ENCODE measurements around the gene IFITM5.
"Not testable (repeated sequence)": the region's sequence is repeated elsewhere in the genome, so short reads cannot be mapped to it uniquely, and the experiment has no call there.

IFITM5 gene

GRCh38 chr11:299081-299891 lies at the start of gene IFITM5:
Gene IFITM5, minus strand, starts transcription at chr11:299526. Its CDS starts 36 bp downstream, at chr11:299490.
- no peak for DNase-seq

- no peak for DNase-seq
Observed at GRCh38 chr11:346529-346928, 47.2 kb upstream of the IFITM5 start.

DNA sequence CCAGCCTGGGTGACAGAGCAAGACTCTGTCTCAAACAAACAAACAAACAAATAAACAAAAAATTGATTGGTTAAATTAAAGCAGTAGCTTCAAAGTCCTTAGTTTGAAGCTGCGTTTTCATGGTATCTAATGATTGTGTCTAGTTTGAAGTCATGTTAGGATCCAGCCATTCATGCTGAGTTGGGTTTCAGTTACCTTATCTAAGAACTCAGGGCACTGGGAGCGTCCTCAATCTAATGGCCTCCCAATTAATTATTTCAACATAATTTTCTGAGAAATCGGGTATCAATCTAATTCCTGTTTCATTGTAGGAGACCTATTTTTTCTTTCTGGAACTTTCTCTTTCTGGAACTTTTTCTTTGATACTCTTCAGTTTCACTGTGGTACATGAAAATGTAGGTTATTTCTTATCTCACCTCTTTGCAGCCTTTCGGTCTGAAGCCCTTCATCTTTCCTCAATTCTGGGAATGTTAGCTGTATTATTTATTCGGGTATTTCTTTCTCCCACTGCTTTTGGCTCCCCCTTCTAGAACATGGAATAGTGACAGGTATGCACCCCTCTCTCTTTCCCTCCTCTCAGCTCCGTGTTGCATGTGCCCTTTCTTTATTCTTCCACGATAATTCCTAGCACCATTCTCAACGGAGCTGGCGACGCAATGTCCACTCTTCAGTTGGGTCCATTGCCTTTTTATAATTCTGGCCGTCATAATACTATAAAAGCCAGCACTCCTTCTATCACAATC lies 45.7 kb upstream of the IFITM5 start:
- DNase-seq = no peak

GRCh38 chr11:342328-342727 lies 43.0 kb upstream of the IFITM5 start:
- no peak for DNase-seq

GRCh38 chr11:340539-341512 lies 41.5 kb upstream of the IFITM5 start:
- DNase-seq = no peak

DNA sequence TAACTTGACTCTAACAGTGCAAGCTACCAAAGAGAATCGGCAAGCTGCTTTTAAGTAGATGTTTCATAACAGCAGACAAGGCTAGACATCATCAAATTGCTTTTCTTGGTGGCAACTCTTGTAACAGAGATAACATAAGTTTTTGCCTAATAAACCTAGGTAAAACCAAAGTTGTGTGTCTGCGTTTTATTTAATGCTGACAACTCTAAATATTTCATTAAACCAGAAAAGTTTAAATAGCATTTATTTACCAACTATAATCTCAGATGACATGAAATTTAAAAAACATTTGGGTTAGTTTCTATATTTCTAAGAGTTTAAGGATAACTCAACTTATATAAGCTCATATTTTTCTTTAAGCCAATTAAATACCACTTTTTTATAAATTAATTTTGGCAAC lies 40.6 kb upstream of the IFITM5 start:
- DNase-seq = no peak

DNA sequence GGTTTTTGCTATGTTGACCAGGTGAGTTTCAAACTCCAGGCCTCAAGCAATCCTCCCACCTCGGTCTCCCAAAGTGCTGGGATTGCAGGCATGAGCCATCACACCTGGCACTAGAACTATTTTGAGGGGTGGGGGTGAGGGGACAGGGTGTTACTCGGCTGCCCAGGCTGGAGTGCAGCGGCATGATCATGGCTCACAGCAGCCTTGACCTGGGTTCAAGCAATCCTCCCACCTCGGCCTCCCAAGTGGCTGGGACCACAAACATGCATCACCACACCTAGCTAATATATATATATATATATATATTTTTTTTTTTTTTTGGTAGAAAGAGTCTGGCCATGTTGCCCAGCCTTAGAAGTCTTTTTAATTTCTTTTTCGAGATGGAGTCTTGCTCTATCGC lies 38.4 kb upstream of the IFITM5 start:
- no peak for DNase-seq

- no peak for DNase-seq
Observed at GRCh38 chr11:336659-337198, 37.4 kb upstream of the IFITM5 start.

GRCh38 chr11:335779-336658 lies 36.7 kb upstream of the IFITM5 start:
- no peak for DNase-seq

GRCh38 chr11:334264-334994 lies 35.1 kb upstream of the IFITM5 start:
- DNase-seq = no peak

GRCh38 chr11:333616-334263 lies 34.4 kb upstream of the IFITM5 start:
- not testable (repeated sequence) for DNase-seq

DNA sequence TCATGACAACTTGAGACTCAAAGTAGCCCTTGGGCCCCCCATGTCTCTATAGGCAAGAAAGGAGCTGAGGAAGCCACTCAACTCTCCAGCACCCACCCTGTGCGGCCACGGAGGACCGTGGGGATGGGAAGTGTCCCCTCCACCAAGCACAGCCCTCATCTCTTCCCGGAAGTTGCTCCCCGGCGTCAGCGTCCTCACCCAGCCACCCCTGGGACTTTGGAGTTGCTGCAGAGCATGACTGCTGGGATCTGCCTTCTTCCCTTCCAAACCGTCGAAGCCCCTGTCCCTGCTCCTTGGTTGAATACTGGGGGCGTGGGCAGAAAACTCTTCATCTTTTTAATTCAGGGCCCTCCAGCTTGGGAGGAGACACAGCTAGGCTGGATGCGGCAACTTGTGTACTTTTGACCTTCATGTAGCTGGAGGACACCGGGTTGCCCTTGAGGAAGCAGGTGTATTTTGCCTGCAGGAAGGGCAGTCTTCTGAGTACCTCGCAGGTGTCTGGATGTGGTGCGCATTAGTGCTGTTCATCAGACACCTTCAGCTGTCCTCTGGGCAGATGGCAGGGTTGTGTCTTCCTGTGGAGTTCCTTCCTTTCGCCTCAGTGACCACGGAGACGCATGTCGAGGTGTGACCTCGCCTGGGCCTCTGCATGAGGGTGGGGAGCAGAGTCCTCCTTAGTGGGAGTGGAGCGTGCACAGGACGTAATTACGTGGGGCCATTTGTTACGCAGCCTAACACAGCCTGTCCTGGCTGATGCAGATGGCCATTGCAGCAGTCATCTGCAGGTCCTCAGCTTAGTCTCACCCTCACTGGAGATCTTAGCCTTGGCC lies 33.5 kb upstream of the IFITM5 start:
- no peak for DNase-seq

GRCh38 chr11:331358-332060 lies 32.2 kb upstream of the IFITM5 start:
- DNase-seq = no peak

GRCh38 chr11:330694-331357 lies 31.5 kb upstream of the IFITM5 start:
- DNase-seq = no peak

DNA sequence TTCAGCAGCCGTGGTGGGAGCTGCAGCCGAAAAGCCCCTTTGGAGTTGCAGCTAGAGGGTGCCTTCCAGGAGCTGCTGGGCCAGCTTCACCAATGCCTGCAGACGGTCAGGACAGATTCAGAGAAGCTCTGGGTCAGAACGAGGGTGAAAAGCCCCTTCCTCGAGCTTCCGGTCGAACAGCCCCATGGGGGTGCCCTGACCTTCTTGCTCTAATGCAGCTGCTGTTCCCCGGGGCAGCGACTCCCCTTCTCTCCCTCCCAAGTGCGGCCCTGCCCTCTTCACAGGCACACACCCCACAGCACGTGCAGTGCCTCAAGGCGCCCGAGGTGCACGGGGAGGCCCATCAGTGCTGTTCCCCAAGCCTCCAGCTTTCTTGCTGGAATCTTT lies 31.0 kb upstream of the IFITM5 start:
- DNase-seq = no peak

DNA sequence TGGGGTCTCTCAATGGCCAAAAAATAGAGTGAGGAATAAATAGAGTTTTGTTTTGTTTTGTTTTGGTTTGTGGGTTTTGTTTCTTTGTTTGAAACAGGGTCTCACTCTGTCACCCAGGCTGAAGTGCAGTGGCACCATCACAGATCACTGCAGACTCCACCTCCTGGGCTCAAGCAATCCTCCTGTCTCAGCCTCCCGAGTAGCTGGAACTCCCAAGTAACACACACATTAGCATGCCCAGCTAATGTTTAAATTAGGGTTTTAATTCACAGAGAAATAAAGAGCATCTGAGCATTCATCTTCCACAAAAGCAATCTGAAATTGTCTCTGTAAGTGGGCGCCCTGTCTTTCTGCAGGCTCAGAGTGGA lies 30.5 kb upstream of the IFITM5 start:
- DNase-seq = no peak

DNA sequence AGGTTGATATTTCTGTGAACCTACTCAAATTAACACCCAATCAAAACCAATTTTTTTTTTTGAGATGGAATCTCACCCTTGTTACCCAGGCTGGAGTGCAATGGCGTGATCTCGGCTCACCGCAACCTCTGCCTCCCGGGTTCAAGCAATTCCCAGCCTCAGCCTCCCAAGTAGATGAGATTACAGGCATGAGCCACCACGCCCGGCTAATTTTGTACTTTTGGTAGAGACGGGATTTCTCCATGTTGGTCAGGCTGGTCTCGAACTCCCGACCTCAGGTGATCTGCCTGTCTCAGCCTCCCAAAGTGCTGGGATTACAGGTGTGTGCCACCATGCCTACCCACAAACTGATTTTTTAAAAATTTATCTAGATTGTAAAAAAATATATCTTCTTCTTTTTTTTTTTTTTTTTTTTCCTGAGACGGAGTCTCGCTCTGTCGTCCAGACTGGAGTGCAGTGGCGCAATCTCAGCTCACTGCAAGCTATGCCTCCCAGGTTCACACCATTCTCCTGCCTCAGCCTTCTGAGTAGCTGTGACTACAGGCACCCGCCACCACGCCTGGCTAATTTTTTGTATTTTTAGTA lies 29.3 kb upstream of the IFITM5 start:
- not testable (repeated sequence) for DNase-seq

DNA sequence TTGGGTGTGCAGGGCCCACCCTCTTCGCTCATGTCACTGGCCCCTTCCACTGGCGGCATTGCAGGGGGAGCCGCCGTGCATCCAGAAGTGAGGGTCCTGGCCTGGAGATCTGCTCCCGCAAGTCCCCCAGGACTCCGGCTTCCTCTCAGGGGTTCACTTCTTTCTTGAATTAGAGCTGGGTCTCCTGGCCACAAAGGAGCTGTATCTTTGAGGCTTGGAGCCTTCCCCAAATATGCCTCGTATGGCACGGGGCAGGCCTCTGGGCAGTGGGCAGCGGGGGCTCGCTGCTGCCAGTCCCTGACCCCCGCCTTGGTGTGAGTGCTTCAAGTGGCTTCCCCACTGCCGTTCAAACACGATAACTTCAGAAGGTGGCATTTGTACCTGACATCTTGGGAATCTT lies 28.7 kb upstream of the IFITM5 start:
- DNase-seq = no peak
